Activated CD4-positive, alpha-beta T cell treated with anti-CD3 and anti-CD28 coated beads, Interleukin-2, amount 10 ng/mL, durations not matched to agents 7 days and 5 days (primary cell): ENCODE measurements around the gene CTF1. TPM values are rescaled to one million over a fixed set of nuclear protein-coding genes. Genes with fewer than 3 reads are reported as not detected.
"Not testable (repeated sequence)": the region's sequence is repeated elsewhere in the genome, so short reads cannot be mapped to it uniquely, and the experiment has no call there.

ENCODE experiments used
- CTCF ChIA-PET: fragments of 350-600 bp; sonication (Branson Sonifier 250); formaldehyde crosslinking; loops from one replicate; lab custom pipeline; 2021; ENCODE audit warnings: antibody characterized with exemption; lab: Charles Lee
- POLR2A ChIA-PET: fragments of 350-600 bp; sonication (Branson Sonifier 250); formaldehyde crosslinking; loops from one replicate; lab custom pipeline; 2021; ENCODE audit warnings: antibody characterized with exemption; lab: Charles Lee
- DNase-seq: peaks from one replicate; pipeline ENCODE4 v3.0.0-alpha.2; 2020
- H3K27ac Mint-ChIP-seq: one replicate; pipeline ENCODE4 v1.8.0; 2021; ENCODE audit warnings: mild to moderate bottlenecking, moderate library complexity, mixed read lengths
- H3K27me3 Mint-ChIP-seq: one replicate; pipeline ENCODE4 v1.8.0; 2021; ENCODE audit warnings: mixed read lengths
- H3K36me3 Mint-ChIP-seq: one replicate; pipeline ENCODE4 v1.8.0; 2021; ENCODE audit warnings: low read depth, mixed read lengths
- H3K4me1 Mint-ChIP-seq: one replicate; pipeline ENCODE4 v1.8.0; 2021; ENCODE audit warnings: mixed read lengths
- H3K4me3 Mint-ChIP-seq: one replicate; pipeline ENCODE4 v1.8.0; 2021; ENCODE audit warnings: mild to moderate bottlenecking, moderate library complexity, mixed read lengths
- H3K9me3 Mint-ChIP-seq: one replicate; pipeline ENCODE4 v1.8.0; 2021; ENCODE audit warnings: mixed read lengths
- total RNA-seq, 2 experiments: library from RNA; stranded (reverse); gene quantifications; one replicate each; pipeline ENCODE4 v1.2.3, GENCODE V29; 2021

The CTF1 gene
- total RNA-seq, 2 experiments from 2014 or later: 0.22 to 0.31 TPM

GRCh38 chr16:30926937-30927788 lies 30.7 kb downstream of the CTF1 start:
- Mint-ChIP-seq H3K4me1 (peaks cover 21% of the 10 kb centered on the region), H3K27ac (no peak overlapping the region), H3K27me3 (no peaks in the 10 kb centered on the region), H3K9me3 (no peaks in the 10 kb centered on the region), H3K36me3 (peaks cover 3% of the 10 kb centered on the region), H3K4me3 (no peak overlapping the region)
- POLR2A ChIA-PET: no interaction called here
- CTCF ChIA-PET: interaction anchor here (1.0 to 6.6 kb wide), 5 partner anchors 8 to 82 kb away, joined by 3 to 48 read pairs (median 7); no protein-coding TSS in a partner anchor
- no peak for DNase-seq

GRCh38 chr16:30927789-30928378 lies 31.5 kb downstream of the CTF1 start:
- ChIA-PET POLR2A (no interaction called here), CTCF (interaction anchor here (1.0 to 6.6 kb wide), 3 partner anchors 8 to 26 kb away, joined by 3 to 48 read pairs (median 8); no protein-coding TSS in a partner anchor)

GRCh38 chr16:30928390-30928789 lies 32.0 kb downstream of the CTF1 start:
- peaks cover 19% of the 10 kb centered on the region for H3K4me1 Mint-ChIP-seq
- CTCF ChIA-PET: interaction anchor here (0.5 to 6.6 kb wide), 3 partner anchors 12 to 27 kb away, joined by 3 to 48 read pairs (median 8); no protein-coding TSS in a partner anchor
- DNase-seq: no peak
- no peaks in the 10 kb centered on the region for H3K9me3 Mint-ChIP-seq
- no peaks in the 10 kb centered on the region for H3K27me3 Mint-ChIP-seq
- H3K27ac Mint-ChIP-seq: no peak overlapping the region
- no peak overlapping the region for H3K4me3 Mint-ChIP-seq
- POLR2A ChIA-PET: no interaction called here
- peaks cover 6% of the 10 kb centered on the region for H3K36me3 Mint-ChIP-seq

More at GRCh38 chr16:30927789-30928378, 31.5 kb downstream of the CTF1 start:
- H3K27ac Mint-ChIP-seq: no peak overlapping the region
- H3K4me3 Mint-ChIP-seq: no peak overlapping the region
- peaks cover 6% of the 10 kb centered on the region for H3K36me3 Mint-ChIP-seq
- peak; percentile 30 for DNase-seq
- H3K27me3 Mint-ChIP-seq: no peaks in the 10 kb centered on the region
- H3K9me3 Mint-ChIP-seq: no peaks in the 10 kb centered on the region
- H3K4me1 Mint-ChIP-seq: peaks cover 19% of the 10 kb centered on the region

GRCh38 chr16:30929167-30929566 lies 32.8 kb downstream of the CTF1 start:
- ChIA-PET CTCF (interaction anchor here (0.6 to 6.6 kb wide), 2 partner anchors 9 to 11 kb away, joined by 3 to 48 read pairs; no protein-coding TSS in a partner anchor), POLR2A (no interaction called here)
- H3K4me3 Mint-ChIP-seq: no peak overlapping the region
- peaks cover 6% of the 10 kb centered on the region for H3K36me3 Mint-ChIP-seq
- H3K9me3 Mint-ChIP-seq: no peaks in the 10 kb centered on the region
- H3K4me1 Mint-ChIP-seq: peaks cover 22% of the 10 kb centered on the region
- H3K27me3 Mint-ChIP-seq: no peaks in the 10 kb centered on the region
- H3K27ac Mint-ChIP-seq: no peak overlapping the region
- DNase-seq: no peak

GRCh38 chr16:30930160-30930571 lies 33.8 kb downstream of the CTF1 start:
- no peak overlapping the region for H3K4me3 Mint-ChIP-seq
- H3K9me3 Mint-ChIP-seq: no peaks in the 10 kb centered on the region
- peaks cover 6% of the 10 kb centered on the region for H3K36me3 Mint-ChIP-seq
- CTCF ChIA-PET: interaction anchor here (0.6 to 6.6 kb wide), 2 partner anchors 10 to 86 kb away, joined by 3 to 48 read pairs; no protein-coding TSS in a partner anchor
- no peak overlapping the region for H3K27ac Mint-ChIP-seq
- no peaks in the 10 kb centered on the region for H3K27me3 Mint-ChIP-seq
- H3K4me1 Mint-ChIP-seq: peaks cover 25% of the 10 kb centered on the region
- POLR2A ChIA-PET: no interaction called here
- no peak for DNase-seq

GRCh38 chr16:30931068-30931650 lies 34.7 kb downstream of the CTF1 start:
- CTCF ChIA-PET: interaction anchor here (1.1 kb wide), 1 partner anchor 86 kb away, joined by 3 read pairs; no protein-coding TSS in a partner anchor

GRCh38 chr16:30934827-30935557 lies 38.6 kb downstream of the CTF1 start:
- Mint-ChIP-seq H3K9me3 (no peaks in the 10 kb centered on the region), H3K4me1 (peaks cover 28% of the 10 kb centered on the region), H3K4me3 (no peak overlapping the region), H3K27me3 (no peaks in the 10 kb centered on the region), H3K36me3 (peaks cover 8% of the 10 kb centered on the region), H3K27ac (no peak overlapping the region)
- CTCF ChIA-PET: interaction anchor here (0.6 to 1.7 kb wide), 12 partner anchors 8 to 320 kb away, joined by 3 to 5 read pairs (median 3); partner anchors contain the start of gene FBXL19
- peak; percentile 46 for DNase-seq
- POLR2A ChIA-PET: interaction anchor here (0.6 kb wide), 1 partner anchor 508 kb away, joined by 4 read pairs; the partner anchor contains the start of gene ZNF843

More at GRCh38 chr16:30931068-30931650, 34.7 kb downstream of the CTF1 start:
- peaks cover 25% of the 10 kb centered on the region for H3K4me1 Mint-ChIP-seq
- peak overlapping the region; percentile 0 for H3K27ac Mint-ChIP-seq
- DNase-seq: no peak
- no peaks in the 10 kb centered on the region for H3K27me3 Mint-ChIP-seq
- no peak overlapping the region for H3K4me3 Mint-ChIP-seq
- POLR2A ChIA-PET: no interaction called here
- H3K9me3 Mint-ChIP-seq: no peaks in the 10 kb centered on the region
- peaks cover 6% of the 10 kb centered on the region for H3K36me3 Mint-ChIP-seq

- CTCF ChIA-PET: interaction anchor here (0.6 to 6.0 kb wide), 7 partner anchors 10 to 247 kb away, joined by 3 to 48 read pairs (median 3); no protein-coding TSS in a partner anchor
- DNase-seq: no peak
- H3K4me1 Mint-ChIP-seq: peaks cover 45% of the 10 kb centered on the region
- H3K27ac Mint-ChIP-seq: peak overlapping the region; percentile 68
- H3K4me3 Mint-ChIP-seq: no peak overlapping the region
- H3K9me3 Mint-ChIP-seq: no peaks in the 10 kb centered on the region
- POLR2A ChIA-PET: no interaction called here
- H3K27me3 Mint-ChIP-seq: no peaks in the 10 kb centered on the region
- peaks cover 3% of the 10 kb centered on the region for H3K36me3 Mint-ChIP-seq
Observed at GRCh38 chr16:30937692-30938091, 41.3 kb downstream of the CTF1 start.

GRCh38 chr16:30939571-30939970 lies 43.2 kb downstream of the CTF1 start:
- CTCF ChIA-PET: interaction anchor here (0.6 to 6.0 kb wide), 9 partner anchors 10 to 230 kb away, joined by 3 to 48 read pairs (median 4); no protein-coding TSS in a partner anchor
- H3K27me3 Mint-ChIP-seq, H3K9me3 Mint-ChIP-seq, H3K27ac Mint-ChIP-seq, DNase-seq, H3K4me3 Mint-ChIP-seq, POLR2A ChIA-PET: not testable (repeated sequence)
- H3K4me1 Mint-ChIP-seq: peaks cover 42% of the 10 kb centered on the region
- H3K36me3 Mint-ChIP-seq: peaks cover 14% of the 10 kb centered on the region

GRCh38 chr16:30941600-30942425 lies 45.4 kb downstream of the CTF1 start:
- ChIA-PET POLR2A (no interaction called here), CTCF (interaction anchor here (0.6 to 6.0 kb wide), 30 partner anchors 8 to 441 kb away, joined by 3 to 48 read pairs (median 4); partner anchors contain the start of genes FBRS, HSD3B7, SETD1A and VKORC1)
- peaks cover 34% of the 10 kb centered on the region for H3K4me1 Mint-ChIP-seq
- peaks cover 20% of the 10 kb centered on the region for H3K36me3 Mint-ChIP-seq
- H3K27ac Mint-ChIP-seq: peak overlapping the region; percentile 72
- H3K27me3 Mint-ChIP-seq: no peaks in the 10 kb centered on the region
- H3K9me3 Mint-ChIP-seq: no peaks in the 10 kb centered on the region
- peak; percentile 74 for DNase-seq
- peak overlapping the region; percentile 51 for H3K4me3 Mint-ChIP-seq

GRCh38 chr16:30942426-30942806 lies 46.0 kb downstream of the CTF1 start:
- Mint-ChIP-seq H3K4me1 (peaks cover 29% of the 10 kb centered on the region), H3K4me3 (no peak overlapping the region), H3K27me3 (no peaks in the 10 kb centered on the region), H3K9me3 (no peaks in the 10 kb centered on the region), H3K36me3 (peaks cover 24% of the 10 kb centered on the region), H3K27ac (no peak overlapping the region)
- no peak for DNase-seq
- CTCF ChIA-PET: interaction anchor here (0.8 to 6.0 kb wide), 26 partner anchors 8 to 441 kb away, joined by 3 to 48 read pairs (median 4); partner anchors contain the start of genes HSD3B7, SETD1A and VKORC1
- POLR2A ChIA-PET: no interaction called here
